Measurements from ENCODE around the gene PSMG3.

DNA sequence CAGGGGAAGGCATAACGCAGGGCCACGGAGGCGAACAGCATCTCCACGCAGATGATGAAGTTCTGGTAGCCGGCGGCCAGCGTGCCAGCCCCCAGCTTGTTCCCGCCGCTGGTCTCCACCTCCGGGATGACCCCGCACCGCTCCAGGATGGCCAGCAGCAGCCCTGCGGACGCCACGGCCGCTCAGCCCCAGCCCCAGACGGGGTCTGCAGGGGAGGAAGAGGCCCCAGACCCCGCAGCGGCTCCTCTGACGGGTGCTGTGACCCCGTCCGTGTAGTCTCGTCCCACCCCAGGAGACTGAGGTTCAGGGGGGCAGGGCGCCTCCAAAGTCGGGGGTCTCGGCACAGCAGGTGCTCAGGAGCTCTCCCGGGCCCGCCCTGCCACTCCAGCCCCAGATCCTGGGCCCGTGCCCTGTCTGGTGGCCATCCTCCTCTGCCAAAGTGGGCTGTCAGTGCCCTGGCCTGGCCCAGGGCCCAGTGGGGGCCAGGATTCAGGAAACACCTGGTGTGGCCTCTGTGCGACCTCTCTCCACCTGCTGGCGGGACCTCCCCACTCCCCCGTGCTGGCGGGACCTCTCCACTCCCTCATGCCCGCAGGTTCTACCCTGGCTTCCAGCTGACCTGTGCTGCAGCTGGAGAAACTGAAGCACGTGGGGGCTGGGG, 21.9 kb downstream of the PSMG3 start:
- TF ChIP-seq, protein P1, sequence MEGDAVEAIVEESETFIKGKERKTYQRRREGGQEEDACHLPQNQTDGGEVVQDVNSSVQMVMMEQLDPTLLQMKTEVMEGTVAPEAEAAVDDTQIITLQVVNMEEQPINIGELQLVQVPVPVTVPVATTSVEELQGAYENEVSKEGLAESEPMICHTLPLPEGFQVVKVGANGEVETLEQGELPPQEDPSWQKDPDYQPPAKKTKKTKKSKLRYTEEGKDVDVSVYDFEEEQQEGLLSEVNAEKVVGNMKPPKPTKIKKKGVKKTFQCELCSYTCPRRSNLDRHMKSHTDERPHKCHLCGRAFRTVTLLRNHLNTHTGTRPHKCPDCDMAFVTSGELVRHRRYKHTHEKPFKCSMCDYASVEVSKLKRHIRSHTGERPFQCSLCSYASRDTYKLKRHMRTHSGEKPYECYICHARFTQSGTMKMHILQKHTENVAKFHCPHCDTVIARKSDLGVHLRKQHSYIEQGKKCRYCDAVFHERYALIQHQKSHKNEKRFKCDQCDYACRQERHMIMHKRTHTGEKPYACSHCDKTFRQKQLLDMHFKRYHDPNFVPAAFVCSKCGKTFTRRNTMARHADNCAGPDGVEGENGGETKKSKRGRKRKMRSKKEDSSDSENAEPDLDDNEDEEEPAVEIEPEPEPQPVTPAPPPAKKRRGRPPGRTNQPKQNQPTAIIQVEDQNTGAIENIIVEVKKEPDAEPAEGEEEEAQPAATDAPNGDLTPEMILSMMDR (IDR thresholded peaks at IDR 0.05; ENCODE audit: low read length), result no peak
- no peak for TF ChIP-seq EZH2 (IDR thresholded peaks at IDR 0.05; ENCODE audit: borderline replicate concordance, low read length)

Measured in OCI-LY1 (cell line).